Ovary (tissue), 10 donors: ENCODE results near the gene CCL19. TPM values are rescaled to one million over a fixed set of nuclear protein-coding genes. Genes with fewer than 3 reads are reported as not detected.
"Not testable (repeated sequence)": the region's sequence is repeated elsewhere in the genome, so short reads cannot be mapped to it uniquely, and the experiment has no call there.

Source experiments
- DNase-seq, 5 donors: peaks; one replicate each; pipeline ENCODE4 v3.0.0-alpha.2; 2019 to 2020
- H3K27ac ChIP-seq, 2 donors: fragments of 200-600 bp; one replicate each; pipeline versions ENCODE4 v1.5.1 to v1.8.0; 2019 to 2022
- H3K27me3 ChIP-seq: fragments of 200-600 bp; one replicate; pipeline ENCODE4 v1.8.0; 2022
- H3K36me3 ChIP-seq: fragments of 200-600 bp; sonication (generic); one replicate; pipeline ENCODE4 v1.5.1; 2019
- H3K4me1 ChIP-seq: one replicate; pipeline ENCODE4 v1.8.1; 2013; ENCODE audit warnings: mild to moderate bottlenecking, moderate library complexity; ENCODE audit not compliant: insufficient read depth
- H3K4me3 ChIP-seq: fragments of 200-600 bp; sonication (generic); one replicate; pipeline ENCODE4 v1.5.1; 2017
- H3K9me3 ChIP-seq, 2 donors: fragments of 200-600 bp in 1 of 2; sonication (generic) in 1 of 2; one replicate each; pipeline versions ENCODE4 v1.5.1 to v1.8.1; 2013 to 2019; ENCODE audit warnings: mild to moderate bottlenecking in 1 of 2, moderate library complexity in 1 of 2
- EP300 ChIP-seq: sonication (generic); formaldehyde crosslinking; IDR thresholded peaks from one replicate; pipeline ENCODE4 v1.6.1; 2017; ENCODE audit warnings: antibody characterized with exemption
- POLR2A ChIP-seq: fragments of 450-650 bp; IDR thresholded peaks from one replicate; pipeline ENCODE4 v1.6.1; 2017; ENCODE audit warnings: antibody characterized with exemption, mild to moderate bottlenecking, moderate library complexity
- WGBS, 3 donors: extraction: QIAGEN DNeasy Blood & Tissue Kit in 1 of 3; methylation state at CpG; one replicate each; pipeline versions ENCODE4 v1.1.5 to v1.1.7; 2013 to 2017; 5-methylcytosine and 5-hydroxymethylcytosine counted together
- intact Hi-C, 4 donors: fragments of 100-400 bp; cut with DNase I; formaldehyde crosslinking; loops; one replicate each; pipeline versions ENCODE4 v1.11.0 to v1.15.1; 2022 to 2023
- long read RNA-seq, 3 donors: library from polyadenylated mRNA in 2 of 3; unstranded in 2 of 3; transcript quantifications; one replicate each; pipeline ENCODE4 v2.0.0 and lab custom pipeline, GENCODE V29; 2021 to 2026
- polyA plus RNA-seq, 2 donors: library from polyadenylated mRNA; stranded (reverse); fragments of 200-250 nt in 1 of 2; fragments of 350-450 nt in 1 of 2; fragmentation: Illumina TruSeq in 1 of 2; extraction: RNeasy Lipid Tissue Mini Kit (QIAGEN cat#74804) in 1 of 2; gene quantifications; one replicate each; pipeline ENCODE4 v1.2.3, GENCODE V29; 2013 to 2014
- total RNA-seq, 7 donors: library from RNA; depleted of rRNA in 2 of 7; stranded (reverse); fragments of >200 nt in 2 of 7; fragmentation: NEBNext Ultra II Directional in 3 of 7; extraction: Animal tissue kit (Norgen Biotek cat#: 25700) in 3 of 7; gene quantifications; one replicate each; pipeline versions ENCODE4 v1.1.0 to v1.2.4, GENCODE V29; 2016 to 2023
- TF ChIP-seq, protein P1 (sequence below), 3 donors: fragments of 450-650 bp in 2 of 3; fragments of 200-600 bp in 1 of 3; IDR thresholded peaks; one replicate each; pipeline versions ENCODE4 v1.5.1 to v1.8.0; 2016 to 2022; ENCODE audit warnings: antibody characterized with exemption in 3 of 3, mild to moderate bottlenecking in 1 of 3
- donor health status: DM: no; HTN: no; CAD: no; lungs with moderate emphysema.
- donor health status: DM: no; HTN: no; CAD: no.
- donor health status: Bipolar disorder and iron deficiency.
- donor health status: DM: yes; HTN: yes; CAD: no.
- donor health status: DM: no; HTN: no; CAD: no.
- donor health status: DM: yes; HTN: yes; CAD: no.

Gene CCL19
- total RNA-seq (10 to 100 TPM in 1 of 7 donors, under 1 TPM in 1, not detected in 5; 0.97 to 14.9 TPM), polyA plus RNA-seq (10 to 100 TPM in 1 of 2 donors, under 1 TPM in 1; 0.40 to 14.5 TPM)
- long read RNA-seq, donor 1: 0 reads
- long read RNA-seq, donor 2: 0 reads
- long read RNA-seq, donor 3, transcript CCL19-201 (4 exons, 687 nt): major isoform, 8 of 8 reads
- long read RNA-seq, donor 3, partial matches to known transcripts: 0 of 8 reads
- long read RNA-seq, donor 3, other reads (novel, unspliced or antisense): 0 of 8 reads

DNA sequence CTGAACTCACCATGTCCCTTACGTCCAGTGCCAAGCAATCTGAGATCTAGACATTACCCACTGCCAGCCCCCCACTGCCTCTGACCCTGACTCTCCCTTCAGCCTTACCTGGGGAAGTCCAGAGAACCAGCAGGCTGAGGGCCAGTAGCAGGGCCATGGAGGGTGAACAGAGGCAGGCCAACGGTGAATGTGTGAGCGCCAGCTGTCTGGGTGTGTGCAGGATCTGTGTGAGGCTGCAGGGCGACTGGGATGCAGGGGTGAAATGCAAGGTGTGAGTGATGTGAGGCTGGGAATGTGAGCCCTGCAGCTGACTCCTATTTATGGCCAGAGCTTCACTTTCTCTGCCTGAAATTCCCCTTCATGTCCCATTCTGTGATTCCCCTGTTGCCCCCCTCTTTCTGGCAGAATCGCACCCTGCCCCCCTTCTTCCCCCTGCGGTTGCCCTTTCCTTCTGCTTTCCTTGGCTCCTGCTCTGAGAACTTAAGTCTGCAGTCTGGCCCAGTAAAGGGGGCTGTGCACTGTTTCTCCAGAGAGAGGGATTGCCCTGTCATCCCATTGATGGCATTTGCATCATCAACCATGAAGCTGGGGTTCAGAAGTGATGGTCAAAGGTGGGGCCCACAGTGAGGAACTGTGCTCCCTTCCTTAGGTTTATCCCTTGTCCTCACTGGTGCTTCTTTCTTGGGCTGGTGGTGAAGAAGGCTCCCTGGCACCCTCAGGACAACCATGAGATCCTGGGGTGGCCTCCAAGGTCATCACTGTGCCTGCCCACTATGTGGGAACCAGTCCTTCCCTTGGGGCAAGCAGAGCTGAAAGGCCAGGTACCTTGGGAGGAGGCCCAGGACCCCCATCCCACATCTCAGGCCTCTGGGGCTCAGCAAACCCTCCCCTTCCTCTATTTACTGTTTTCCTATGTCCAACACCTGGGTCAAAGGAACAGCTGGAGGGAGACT, at the start of gene CCL19:
Gene CCL19 (minus strand): TSS at position 294 of the 953 bp plus-strand sequence. CDS start 137 bp downstream, at position 157.
- H3K4me3 ChIP-seq: no peak within 1 kb of the TSS
- no peaks in the 10 kb centered on the region for H3K9me3 ChIP-seq
- no peak for DNase-seq
- H3K4me1 ChIP-seq: no peaks in the 10 kb centered on the region
- intact Hi-C loops: no loop called here
- WGBS, 3 donors: 46 to 56% (median 48%) methylated on average over 6 of the region's 6 CpGs
- H3K36me3 ChIP-seq: no peaks in the 10 kb centered on the region
- no peak for TF ChIP-seq POLR2A
- TF ChIP-seq, protein P1, sequence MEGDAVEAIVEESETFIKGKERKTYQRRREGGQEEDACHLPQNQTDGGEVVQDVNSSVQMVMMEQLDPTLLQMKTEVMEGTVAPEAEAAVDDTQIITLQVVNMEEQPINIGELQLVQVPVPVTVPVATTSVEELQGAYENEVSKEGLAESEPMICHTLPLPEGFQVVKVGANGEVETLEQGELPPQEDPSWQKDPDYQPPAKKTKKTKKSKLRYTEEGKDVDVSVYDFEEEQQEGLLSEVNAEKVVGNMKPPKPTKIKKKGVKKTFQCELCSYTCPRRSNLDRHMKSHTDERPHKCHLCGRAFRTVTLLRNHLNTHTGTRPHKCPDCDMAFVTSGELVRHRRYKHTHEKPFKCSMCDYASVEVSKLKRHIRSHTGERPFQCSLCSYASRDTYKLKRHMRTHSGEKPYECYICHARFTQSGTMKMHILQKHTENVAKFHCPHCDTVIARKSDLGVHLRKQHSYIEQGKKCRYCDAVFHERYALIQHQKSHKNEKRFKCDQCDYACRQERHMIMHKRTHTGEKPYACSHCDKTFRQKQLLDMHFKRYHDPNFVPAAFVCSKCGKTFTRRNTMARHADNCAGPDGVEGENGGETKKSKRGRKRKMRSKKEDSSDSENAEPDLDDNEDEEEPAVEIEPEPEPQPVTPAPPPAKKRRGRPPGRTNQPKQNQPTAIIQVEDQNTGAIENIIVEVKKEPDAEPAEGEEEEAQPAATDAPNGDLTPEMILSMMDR (IDR thresholded peaks at IDR 0.05): no peak
- no peak for TF ChIP-seq EP300
- H3K27me3 ChIP-seq: no peaks in the 10 kb centered on the region
- H3K27ac ChIP-seq: no peak within 1 kb of the TSS

DNA sequence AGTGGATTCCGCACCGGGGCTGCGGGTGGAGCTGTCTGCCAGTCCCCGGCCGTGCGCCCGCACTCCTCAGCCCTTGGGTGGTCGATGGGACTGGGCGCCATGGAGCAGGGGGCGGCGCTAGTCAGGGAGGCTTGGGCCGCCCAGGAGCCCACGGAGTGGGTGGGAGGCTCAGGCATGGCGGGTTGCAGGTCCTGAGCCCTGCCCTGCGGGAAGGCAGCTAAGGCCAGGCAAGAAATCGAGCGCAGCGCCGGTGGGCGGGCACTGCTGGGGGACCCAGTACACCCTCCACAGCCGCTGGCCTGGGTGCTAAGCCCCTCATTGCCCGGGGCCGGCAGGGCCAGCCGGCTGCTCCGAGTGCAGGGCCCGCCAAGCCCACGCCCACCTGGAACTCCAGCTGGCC, 49.1 kb upstream of the CCL19 start:
- intact Hi-C loops, H3K4me3 ChIP-seq, H3K4me1 ChIP-seq, H3K9me3 ChIP-seq, DNase-seq, H3K27ac ChIP-seq, H3K36me3 ChIP-seq, H3K27me3 ChIP-seq: not testable (repeated sequence)
- 95 to 98% (median 97%) methylated on average over 27 of the region's 27 CpGs for WGBS, 3 donors

DNA sequence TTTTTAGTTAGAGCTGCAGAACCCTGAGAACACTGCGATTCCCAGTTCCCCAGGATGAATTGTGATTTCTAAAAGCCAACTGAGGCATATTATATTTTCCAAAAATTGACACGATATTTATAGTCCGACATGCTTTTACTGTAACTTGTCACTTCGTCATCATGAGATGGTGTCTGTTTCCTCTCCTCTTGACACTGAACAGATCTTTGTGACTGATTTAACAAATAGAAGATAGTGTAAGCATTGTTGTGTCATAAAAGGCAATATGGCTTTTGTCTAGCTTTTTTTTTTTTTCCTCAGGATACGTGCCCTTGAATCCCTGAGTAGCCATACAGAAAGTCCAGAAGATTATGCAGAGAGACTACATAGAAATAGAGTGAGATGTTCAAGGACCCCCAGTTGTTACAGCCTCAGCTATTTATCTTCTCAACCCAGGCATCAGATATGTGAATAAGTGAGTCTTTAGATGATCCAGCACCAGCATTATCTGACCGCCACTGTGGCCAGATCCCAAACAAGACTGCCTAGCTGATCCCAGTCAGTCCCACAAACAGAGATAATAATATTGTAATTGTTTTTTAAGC, 46.7 kb upstream of the CCL19 start:
- H3K27ac ChIP-seq: no peak overlapping the region
- 68 to 86% (median 69%) methylated on average over 6 of the region's 6 CpGs for WGBS, 3 donors
- H3K4me1 ChIP-seq: no peaks in the 10 kb centered on the region
- H3K9me3 ChIP-seq: no peaks in the 10 kb centered on the region
- TF ChIP-seq, protein P1 (IDR thresholded peaks at IDR 0.05): no peak
- no peak for TF ChIP-seq EP300
- no peak for TF ChIP-seq POLR2A
- intact Hi-C loops: no loop called here
- no peak overlapping the region for H3K4me3 ChIP-seq
- no peaks in the 10 kb centered on the region for H3K27me3 ChIP-seq
- DNase-seq: no peak
- H3K36me3 ChIP-seq: no peaks in the 10 kb centered on the region

DNA sequence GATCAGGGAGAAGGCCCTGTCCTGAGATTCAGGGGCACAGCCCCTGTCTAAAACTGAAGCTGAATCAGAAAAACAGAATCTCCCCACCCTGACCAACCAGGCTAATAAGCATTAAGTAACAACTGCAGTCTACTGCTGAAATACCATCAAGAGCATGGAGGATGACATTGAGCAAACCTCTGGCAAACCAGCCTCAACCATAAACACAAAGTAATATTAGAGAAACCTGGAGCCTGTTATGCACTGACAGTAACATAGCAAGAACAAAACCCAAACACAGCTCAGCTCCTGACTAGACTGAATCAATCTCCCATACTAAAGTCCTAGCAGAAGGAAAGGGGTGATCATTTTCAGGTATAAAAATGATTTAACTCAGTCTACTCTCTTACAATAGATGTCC, 43.6 kb upstream of the CCL19 start:
- Histone ChIP-seq H3K4me1 (no peaks in the 10 kb centered on the region), H3K27ac (no peak overlapping the region), H3K27me3 (no peaks in the 10 kb centered on the region), H3K9me3 (no peaks in the 10 kb centered on the region), H3K4me3 (no peak overlapping the region), H3K36me3 (no peaks in the 10 kb centered on the region)
- intact Hi-C loops: no loop called here
- no peak for TF ChIP-seq EP300
- no peak for DNase-seq

DNA sequence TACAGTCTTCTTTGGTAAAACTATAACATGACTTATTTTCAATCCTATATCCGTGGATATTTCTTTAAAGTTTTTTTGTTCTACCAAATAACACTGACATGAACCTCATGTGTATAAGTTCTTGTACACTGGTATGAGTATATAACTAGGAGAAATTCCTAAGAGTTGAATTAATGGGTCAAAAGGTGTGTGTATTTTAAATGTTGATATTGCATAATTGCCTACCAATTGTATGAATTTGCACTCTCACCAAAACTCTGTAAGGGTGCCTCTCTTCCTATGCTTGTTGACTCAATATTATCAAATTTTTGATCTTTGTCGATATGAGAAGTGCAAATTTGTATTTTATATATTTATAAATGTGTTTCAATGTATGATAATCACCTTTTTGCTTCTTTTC, 41.8 kb upstream of the CCL19 start:
- Histone ChIP-seq H3K4me1 (no peaks in the 10 kb centered on the region), H3K36me3 (no peaks in the 10 kb centered on the region), H3K9me3 (no peaks in the 10 kb centered on the region), H3K27ac (no peak overlapping the region), H3K27me3 (no peaks in the 10 kb centered on the region), H3K4me3 (no peak overlapping the region)
- no peak for TF ChIP-seq POLR2A
- TF ChIP-seq EP300: no peak
- TF ChIP-seq, protein P1 (IDR thresholded peaks at IDR 0.05): no peak
- WGBS, 3 donors: 86 to 95% (median 88%) methylated on average over 2 of the region's 2 CpGs
- DNase-seq: no peak
- intact Hi-C loops: no loop called here
